Calu3 (cell line): ENCODE data around the gene CMTR1. TPM values are rescaled to one million over a fixed set of nuclear protein-coding genes. Genes with fewer than 3 reads are reported as not detected.

ENCODE experiments used
- BruUV-seq: library from RNA; stranded (reverse); fragments of 400-500 nt; replicated peaks from 2 replicates; lab custom pipeline; 2021; lab: Mats Ljungman, UMichigan
- CTCF ChIA-PET: fragments of 300-600 bp; sonication (Branson Sonifier 250); formaldehyde crosslinking; loops from one replicate; lab custom pipeline; 2022; ENCODE audit warnings: antibody characterized with exemption; lab: Charles Lee
- DNase-seq: peaks from one replicate; pipeline ENCODE4 v3.0.0; 2022
- H3K27ac Mint-ChIP-seq: one replicate; pipeline ENCODE4 v1.8.0; 2022; ENCODE audit warnings: mixed read lengths; ENCODE audit not compliant: unreplicated experiment
- H3K27me3 Mint-ChIP-seq: one replicate; pipeline ENCODE4 v1.8.0; 2022; ENCODE audit warnings: mixed read lengths; ENCODE audit not compliant: unreplicated experiment
- H3K36me3 Mint-ChIP-seq: one replicate; pipeline ENCODE4 v1.8.0; 2022; ENCODE audit warnings: mild to moderate bottlenecking, moderate library complexity, mixed read lengths; ENCODE audit not compliant: insufficient read depth, unreplicated experiment
- H3K4me1 Mint-ChIP-seq: one replicate; pipeline ENCODE4 v1.8.0; 2022; ENCODE audit warnings: mild to moderate bottlenecking, low read depth, mixed read lengths; ENCODE audit not compliant: unreplicated experiment
- H3K4me3 Mint-ChIP-seq: one replicate; pipeline ENCODE4 v1.8.0; 2022; ENCODE audit warnings: mild to moderate bottlenecking, low read depth, moderate library complexity, mixed read lengths; ENCODE audit not compliant: unreplicated experiment
- H3K9me3 Mint-ChIP-seq: one replicate; pipeline ENCODE4 v1.8.0; 2022; ENCODE audit warnings: low read depth, mixed read lengths; ENCODE audit not compliant: unreplicated experiment
- CTCF ChIP-seq: fragments of 200-600 bp; IDR thresholded peaks from one replicate; pipeline ENCODE4 v1.8.0; 2022; ENCODE audit warnings: antibody characterized with exemption; ENCODE audit not compliant: unreplicated experiment
- intact Hi-C: fragments of 100-400 bp; cut with micrococcal nuclease; formaldehyde crosslinking; loops from one replicate; pipeline ENCODE4 v1.10.0; 2022; ENCODE audit not compliant: unreplicated experiment
- total RNA-seq: library from RNA; stranded (reverse); gene quantifications from 2 replicates; pipeline ENCODE4 v1.2.3, GENCODE V29; 2022

The CMTR1 gene
- total RNA-seq, 1 experiment from 2014 or later, result 50.3 TPM

- no TSS peak for BruUV-seq
- Mint-ChIP-seq H3K4me1 (peaks cover 6% of the 10 kb centered on the region), H3K9me3 (no peaks in the 10 kb centered on the region), H3K4me3 (no peak overlapping the region), H3K27ac (no peak overlapping the region), H3K36me3 (peaks cover 3% of the 10 kb centered on the region), H3K27me3 (peaks cover 86% of the 10 kb centered on the region)
- CTCF ChIA-PET, result no interaction called here
- intact Hi-C loops, result no loop called here
- no peak for TF ChIP-seq CTCF
- no peak for DNase-seq
Measured at GRCh38 chr6:37517411-37517812, 84.4 kb downstream of the CMTR1 start.

- CTCF ChIA-PET, result no interaction called here
- no peak for DNase-seq
- peaks cover 5% of the 10 kb centered on the region for H3K36me3 Mint-ChIP-seq
- H3K4me3 Mint-ChIP-seq, result no peak overlapping the region
- no peak for TF ChIP-seq CTCF
- H3K9me3 Mint-ChIP-seq, result no peaks in the 10 kb centered on the region
- intact Hi-C loops, result no loop called here
- no peak overlapping the region for H3K27ac Mint-ChIP-seq
- H3K4me1 Mint-ChIP-seq, result peaks cover 6% of the 10 kb centered on the region
- H3K27me3 Mint-ChIP-seq, result peaks cover 86% of the 10 kb centered on the region
- BruUV-seq, result no TSS peak
Measured at GRCh38 chr6:37518116-37518515, 85.1 kb downstream of the CMTR1 start.

GRCh38 chr6:37519461-37519860 lies 86.4 kb downstream of the CMTR1 start:
- H3K36me3 Mint-ChIP-seq, result peaks cover 5% of the 10 kb centered on the region

GRCh38 chr6:37520926-37521325 lies 87.9 kb downstream of the CMTR1 start:
- CTCF ChIA-PET, result no interaction called here
- BruUV-seq, result no TSS peak

More at GRCh38 chr6:37519461-37519860, 86.4 kb downstream of the CMTR1 start:
- no peaks in the 10 kb centered on the region for H3K9me3 Mint-ChIP-seq
- CTCF ChIA-PET, result no interaction called here
- H3K4me1 Mint-ChIP-seq, result peaks cover 11% of the 10 kb centered on the region
- intact Hi-C loops, result no loop called here
- H3K27me3 Mint-ChIP-seq, result peaks cover 86% of the 10 kb centered on the region
- no peak overlapping the region for H3K4me3 Mint-ChIP-seq
- DNase-seq, result no peak
- H3K27ac Mint-ChIP-seq, result no peak overlapping the region
- BruUV-seq, result no TSS peak
- TF ChIP-seq CTCF, result no peak

More at GRCh38 chr6:37520926-37521325, 87.9 kb downstream of the CMTR1 start:
- H3K27me3 Mint-ChIP-seq, result peaks cover 89% of the 10 kb centered on the region
- H3K4me1 Mint-ChIP-seq, result peaks cover 8% of the 10 kb centered on the region
- no peak overlapping the region for H3K27ac Mint-ChIP-seq
- TF ChIP-seq CTCF, result no peak
- no peak overlapping the region for H3K4me3 Mint-ChIP-seq
- peaks cover 5% of the 10 kb centered on the region for H3K36me3 Mint-ChIP-seq
- no peaks in the 10 kb centered on the region for H3K9me3 Mint-ChIP-seq
- intact Hi-C loops, result no loop called here
- no peak for DNase-seq
